ENCODE data around the gene MCC. TPM values are rescaled to one million over a fixed set of nuclear protein-coding genes. Genes with fewer than 3 reads are reported as not detected.

Gene MCC
- total and polyA plus RNA-seq, 2 of the 4 experiments (the other 2 are of a cell fraction) = 5.0 to 20.6 TPM

GRCh38 chr5:113082547-113082905 is 405.7 kb downstream of the MCC start:
- H3K27ac ChIP-seq (ENCODE audit: insufficient read depth, low read length) = no peak overlapping the region
- ATAC-seq (ENCODE audit: low read depth) = peak; percentile 33; the same call in 1 of the 2 replicates

More at GRCh38 chr5:113082547-113082905, 405.7 kb downstream of the MCC start:
- no peak overlapping the region for H4K5ac ChIP-seq (ENCODE audit: low read depth, low read length)
- H3K4ac ChIP-seq (ENCODE audit: low read depth, low read length) = no peak overlapping the region; the same call in 1 of the 2 replicates
- H4K91ac ChIP-seq (ENCODE audit: insufficient read depth, low read depth, low read length) = no peak overlapping the region
- no peaks in the 10 kb centered on the region for H3K79me1 ChIP-seq (ENCODE audit: low read depth in 1 of 2, low read length in 2 of 2)
- DNase-seq = no peak
- H3K56ac ChIP-seq (ENCODE audit: extremely low read depth, insufficient read depth, low read length) = no peak overlapping the region
- H2AFZ ChIP-seq (replicated peaks; ENCODE audit: low read length, poor library complexity) = no peak overlapping the region
- H3K23ac ChIP-seq (ENCODE audit: low read depth, low read length) = no peak overlapping the region
- no peak overlapping the region for H2AK5ac ChIP-seq (ENCODE audit: low read depth, low read length)
- in situ Hi-C loops (cut with MboI; ENCODE audit: low sequenced_read_pairs) (no loop called here), intact Hi-C loops (cut with micrococcal nuclease) (no loop called here), dilution Hi-C loops (cut with HindIII; ENCODE audit: low sequenced_read_pairs, unreplicated experiment) (no loop called here)
- H3K4me3 ChIP-seq (ENCODE audit: insufficient read depth, low read depth, low read length) = no peak overlapping the region
- CTCF ChIA-PET = interaction anchor here (0.6 kb wide), 1 partner anchor 424 kb away, joined by 3 read pairs; no protein-coding TSS in a partner anchor
- H3K9ac ChIP-seq (ENCODE audit: low read depth, low read length) = no peak overlapping the region
- H3K4me2 ChIP-seq (ENCODE audit: low read depth, low read length) = no peak overlapping the region
- H4K20me1 ChIP-seq (ENCODE audit: insufficient read depth, low read length) = no peaks in the 10 kb centered on the region
- H3K27me3 ChIP-seq (ENCODE audit: control insufficient read depth, insufficient read depth, low read length) = no peaks in the 10 kb centered on the region
- peaks cover 7% of the 10 kb centered on the region; the same call in 1 of the 2 replicates for H3K9me1 ChIP-seq (ENCODE audit: insufficient read depth, low read length)
- TF ChIP-seq SMC3 (IDR thresholded peaks at IDR 0.05; ENCODE audit: low read depth, low read length) = no peak
- TF ChIP-seq MXI1 (IDR thresholded peaks at IDR 0.05; ENCODE audit: borderline replicate concordance, low read depth, low read length) = no peak
- no peak for TF ChIP-seq RFX5 (IDR thresholded peaks at IDR 0.05; ENCODE audit: low read depth, low read length)
- TF ChIP-seq CEBPB (IDR thresholded peaks at IDR 0.05; ENCODE audit: low read depth, low read length) = no peak
- TF ChIP-seq, protein P1, sequence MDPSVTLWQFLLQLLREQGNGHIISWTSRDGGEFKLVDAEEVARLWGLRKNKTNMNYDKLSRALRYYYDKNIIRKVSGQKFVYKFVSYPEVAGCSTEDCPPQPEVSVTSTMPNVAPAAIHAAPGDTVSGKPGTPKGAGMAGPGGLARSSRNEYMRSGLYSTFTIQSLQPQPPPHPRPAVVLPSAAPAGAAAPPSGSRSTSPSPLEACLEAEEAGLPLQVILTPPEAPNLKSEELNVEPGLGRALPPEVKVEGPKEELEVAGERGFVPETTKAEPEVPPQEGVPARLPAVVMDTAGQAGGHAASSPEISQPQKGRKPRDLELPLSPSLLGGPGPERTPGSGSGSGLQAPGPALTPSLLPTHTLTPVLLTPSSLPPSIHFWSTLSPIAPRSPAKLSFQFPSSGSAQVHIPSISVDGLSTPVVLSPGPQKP (IDR thresholded peaks at IDR 0.05; ENCODE audit: borderline replicate concordance, low read depth, low read length) = no peak
- TF ChIP-seq USF2 (IDR thresholded peaks at IDR 0.05; ENCODE audit: low read depth, low read length) = no peak
- TF ChIP-seq MAFK (IDR thresholded peaks at IDR 0.05; ENCODE audit: low read depth, low read length) = no peak
- no peak for TF ChIP-seq RCOR1 (IDR thresholded peaks at IDR 0.05; ENCODE audit: insufficient replicate concordance, low read length)
- no peak for TF ChIP-seq POLR2A (IDR thresholded peaks at IDR 0.05; ENCODE audit: low read depth, low read length)
- no peak for TF ChIP-seq MAZ (IDR thresholded peaks at IDR 0.05; ENCODE audit: borderline replicate concordance, low read depth, low read length)
- TF ChIP-seq CHD1 (IDR thresholded peaks at IDR 0.05; ENCODE audit: low read depth, low read length) = no peak
- TF ChIP-seq BHLHE40 (IDR thresholded peaks at IDR 0.05; ENCODE audit: low read depth, low read length) = no peak
- TF ChIP-seq CTCF (conservative IDR thresholded peaks at IDR 0.05; ENCODE audit: low read depth, low read length) = no peak
- no peak for TF ChIP-seq RAD21 (IDR thresholded peaks at IDR 0.05; ENCODE audit: low read length)
- TF ChIP-seq FOS (IDR thresholded peaks at IDR 0.05; ENCODE audit: low read depth, low read length) = no peak
- no peak for TF ChIP-seq NFE2L2 (IDR thresholded peaks at IDR 0.05; ENCODE audit: low read depth, low read length)
- POLR2A ChIA-PET (ENCODE audit: unreplicated experiment) = no interaction called here
- 94% methylated on average over 3 of the region's 7 CpGs; no CpG with 5 or more reads in 1 of the 2 experiments for WGBS, 2 experiments (ENCODE audit: extremely low coverage in 2 of 2, insufficient read length in 1 of 2)
- no peak overlapping the region for H2AK9ac ChIP-seq (replicated peaks; ENCODE audit: low read depth, low read length, poor library complexity)
- BruUV-seq (replicated peaks) = no TSS peak
- no peaks in the 10 kb centered on the region for H3K9me3 ChIP-seq (ENCODE audit: control insufficient read depth, insufficient read depth, low read length)
- no peak overlapping the region for H4K8ac ChIP-seq (ENCODE audit: low read depth in 2 of 2, low read length in 2 of 2)
- H2BK120ac ChIP-seq (ENCODE audit: low read depth, low read length) = no peak overlapping the region
- no peak overlapping the region for H2BK5ac ChIP-seq (ENCODE audit: low read depth, low read length, poor library complexity, severe bottlenecking)
- peaks cover 2% of the 10 kb centered on the region; the same call in 1 of the 2 replicates for H3K4me1 ChIP-seq (ENCODE audit: control insufficient read depth, insufficient read depth, low read length)
- no peak overlapping the region for H3K14ac ChIP-seq (replicated peaks; ENCODE audit: low read depth, low read length)
- no peak overlapping the region for H2BK20ac ChIP-seq (ENCODE audit: low read depth, low read length)
- peaks cover 35% of the 10 kb centered on the region for H3K36me3 ChIP-seq (ENCODE audit: control insufficient read depth, insufficient read depth, low read length)
- no peak overlapping the region for H3K18ac ChIP-seq (ENCODE audit: low read depth, low read length)
- no peak overlapping the region for H2BK15ac ChIP-seq (ENCODE audit: low read depth, low read length)
